ENCODE measurements around the gene SDC1. TPM values are rescaled to one million over a fixed set of nuclear protein-coding genes. Genes with fewer than 3 reads are reported as not detected.

SDC1 gene
- total RNA-seq, 1 experiment from 2014 or later, result 307 TPM

DNA sequence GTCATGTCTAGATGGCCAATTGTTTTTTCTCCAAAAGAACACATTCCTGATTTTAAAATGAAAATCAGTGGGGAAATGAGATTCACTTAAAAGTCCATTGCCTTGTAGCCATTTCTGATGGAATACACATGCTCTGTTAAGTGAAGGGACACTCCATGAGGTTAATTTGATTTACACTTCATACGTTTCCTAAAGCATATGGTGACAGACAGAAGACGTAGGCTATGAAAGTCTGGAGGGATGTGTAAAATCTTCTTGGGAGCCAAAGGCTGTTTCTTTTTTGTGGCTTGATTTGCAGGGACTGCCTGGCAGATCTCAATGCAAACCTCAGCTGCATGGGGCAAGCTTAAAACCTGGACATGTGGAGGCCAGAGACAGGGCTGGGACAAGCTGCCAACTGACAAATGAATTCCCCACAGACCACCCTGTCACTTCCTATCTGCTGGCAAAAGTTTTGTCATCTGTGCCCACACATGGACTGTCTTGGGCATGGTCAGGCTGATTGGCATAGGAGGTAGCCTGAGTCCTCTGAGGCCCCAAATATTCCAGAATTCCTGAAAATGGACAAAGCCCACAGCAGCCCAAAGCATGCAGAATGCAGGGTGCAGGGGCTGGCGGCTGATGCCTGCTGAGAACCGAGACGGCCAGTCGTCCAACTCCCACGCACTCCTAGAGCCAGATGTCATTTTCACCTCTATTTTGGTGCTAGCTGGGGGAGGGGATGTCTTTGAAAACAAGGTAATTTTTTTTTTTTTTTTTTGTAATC, 73.9 kb downstream of the SDC1 start:
- no peak for DNase-seq (ENCODE audit: low spot score)

Small RNAs within 50 kb of the gene (small RNA-seq; reads per million reads assigned to genes)
- not detected for gene RN7SL140P
- gene RNU6-961P, result not detected
- gene RNU7-113P, result not detected

Other genes with a start within 250 kb of the SDC1 start
- 3.9 and 4.4 TPM in 2 replicates for gene WDR35, start 235.0 kb downstream of the SDC1 start, total RNA-seq (2014; rRNA removed; shearing (Covaris generic))
- 0.26 and 1.0 TPM in 2 replicates for gene MATN3, start 212.5 kb downstream of the SDC1 start, total RNA-seq (2014; rRNA removed; shearing (Covaris generic))
- 22.7 and 26.8 TPM in 2 replicates for gene LAPTM4A, start 173.5 kb downstream of the SDC1 start, total RNA-seq (2014; rRNA removed; shearing (Covaris generic))
- gene PUM2, start 125.7 kb upstream of the SDC1 start, total RNA-seq (2014; rRNA removed; shearing (Covaris generic)), result 20.2 and 23.1 TPM in 2 replicates
- gene RHOB, start 221.9 kb upstream of the SDC1 start, total RNA-seq (2014; rRNA removed; shearing (Covaris generic)), result 702 and 712 TPM in 2 replicates

Data from HT-29 (cell line).